ENCODE measurements around the gene CAPN10. TPM values are rescaled to one million over a fixed set of nuclear protein-coding genes. Genes with fewer than 3 reads are reported as not detected.

Gene CAPN10
- polyA plus RNA-seq, 4 donors = 20.5 to 41.1 (median 20.8) TPM

Other genes with a start within 250 kb of the CAPN10 start
- 10 to 100 TPM; 31.7 to 77.1 (median 38.3) TPM for gene GPC1, start 151.1 kb upstream of the CAPN10 start, polyA plus RNA-seq (ENCODE audit: insufficient read length in 4 of 4)
- 10 to 100 TPM; 10.0 to 17.8 (median 11.1) TPM for gene ANKMY1, start 28.7 kb upstream of the CAPN10 start, polyA plus RNA-seq (ENCODE audit: insufficient read length in 4 of 4)
- 1 to 10 TPM; 5.2 to 8.6 (median 6.9) TPM for gene DUSP28, start 26.4 kb upstream of the CAPN10 start, polyA plus RNA-seq (ENCODE audit: insufficient read length in 4 of 4)
- 10 to 100 TPM; 16.7 to 33.8 (median 25.1) TPM for gene RNPEPL1, start 18.2 kb upstream of the CAPN10 start, polyA plus RNA-seq (ENCODE audit: insufficient read length in 4 of 4)
- 1 to 10 TPM; 1.1 to 3.0 (median 1.4) TPM for gene GPR35, start 38.7 kb downstream of the CAPN10 start, polyA plus RNA-seq (ENCODE audit: insufficient read length in 4 of 4)
- gene AQP12B, start 96.2 kb downstream of the CAPN10 start, polyA plus RNA-seq (ENCODE audit: insufficient read length in 4 of 4) = 1 to 10 TPM in 1 of 4 donors, under 1 TPM in 3; 0.17 to 2.5 (median 0.26) TPM
- gene AQP12A, start 105.1 kb downstream of the CAPN10 start, polyA plus RNA-seq (ENCODE audit: insufficient read length in 4 of 4) = 1 to 10 TPM in 1 of 4 donors, under 1 TPM in 1, not detected in 2; 0.60 to 1.6 TPM
- gene KIF1A, start 233.5 kb downstream of the CAPN10 start, polyA plus RNA-seq (ENCODE audit: insufficient read length in 4 of 4) = 10 to 100 TPM in 2 of 4 donors, 1 to 10 TPM in 2; 7.4 to 11.6 (median 10.6) TPM

Measured in left renal pelvis (tissue), 4 donors.